Mononuclear cell (primary cell): ENCODE results near the gene TRAPPC2. TPM values are rescaled to one million over a fixed set of nuclear protein-coding genes. Genes with fewer than 3 reads are reported as not detected.

Experiments used
- H3K27me3 ChIP-seq: 2 replicates; pipeline ENCODE4 v1.6.0; 2011; ENCODE audit warnings: low read length, control low read depth; ENCODE audit not compliant: insufficient read depth
- H3K4me1 ChIP-seq: 2 replicates; pipeline ENCODE4 v1.5.1; 2011; ENCODE audit warnings: mild to moderate bottlenecking, low read length, control low read depth; ENCODE audit not compliant: insufficient read depth
- H3K4me3 ChIP-seq: 2 replicates; pipeline ENCODE4 v1.5.1; 2011; ENCODE audit warnings: mild to moderate bottlenecking, low read length, moderate library complexity
- H3K9me3 ChIP-seq: 2 replicates; pipeline ENCODE4 v1.5.1; 2011; ENCODE audit warnings: low read depth, mild to moderate bottlenecking, control low read depth, low read length
- total RNA-seq: library from RNA; depleted of rRNA; stranded (reverse); fragments of >200 nt; gene quantifications from one replicate; pipeline ENCODE4 v1.2.3, GENCODE V29; 2012

The TRAPPC2 gene
- total RNA-seq, 1 donor = 31.5 TPM

- peaks cover 19% of the 10 kb centered on the region for H3K4me1 ChIP-seq
- H3K4me3 ChIP-seq = no peak overlapping the region
- no peaks in the 10 kb centered on the region for H3K27me3 ChIP-seq
- H3K9me3 ChIP-seq = no peaks in the 10 kb centered on the region
Measured at GRCh38 chrX:13721819-13722519, 12.5 kb downstream of the TRAPPC2 start.

- Histone ChIP-seq H3K4me3 (no peak overlapping the region), H3K4me1 (peaks cover 20% of the 10 kb centered on the region), H3K27me3 (no peaks in the 10 kb centered on the region), H3K9me3 (no peaks in the 10 kb centered on the region)
Measured at GRCh38 chrX:13721371-13721770, 13.0 kb downstream of the TRAPPC2 start.

GRCh38 chrX:13719192-13719856 is 15.1 kb downstream of the TRAPPC2 start:
- no peak overlapping the region for H3K4me3 ChIP-seq

GRCh38 chrX:13717700-13718472 is 16.5 kb downstream of the TRAPPC2 start:
- Histone ChIP-seq H3K9me3 (no peaks in the 10 kb centered on the region), H3K27me3 (no peaks in the 10 kb centered on the region), H3K4me3 (no peak overlapping the region), H3K4me1 (peaks cover 20% of the 10 kb centered on the region)

More at GRCh38 chrX:13719192-13719856, 15.1 kb downstream of the TRAPPC2 start:
- Histone ChIP-seq H3K27me3 (no peaks in the 10 kb centered on the region), H3K4me1 (peaks cover 20% of the 10 kb centered on the region), H3K9me3 (no peaks in the 10 kb centered on the region)

GRCh38 chrX:13716905-13717304 is 17.5 kb downstream of the TRAPPC2 start:
- peaks cover 14% of the 10 kb centered on the region for H3K4me1 ChIP-seq
- H3K4me3 ChIP-seq = no peak overlapping the region
- no peaks in the 10 kb centered on the region for H3K27me3 ChIP-seq
- no peaks in the 10 kb centered on the region for H3K9me3 ChIP-seq

GRCh38 chrX:13716455-13716854 is 18.0 kb downstream of the TRAPPC2 start:
- peaks cover 14% of the 10 kb centered on the region for H3K4me1 ChIP-seq
- H3K27me3 ChIP-seq = no peaks in the 10 kb centered on the region
- H3K9me3 ChIP-seq = no peaks in the 10 kb centered on the region
- no peak overlapping the region for H3K4me3 ChIP-seq

GRCh38 chrX:13711141-13711540 is 23.3 kb downstream of the TRAPPC2 start:
- H3K27me3 ChIP-seq = no peaks in the 10 kb centered on the region
- H3K9me3 ChIP-seq = no peaks in the 10 kb centered on the region

GRCh38 chrX:13703589-13703988 is 30.8 kb downstream of the TRAPPC2 start:
- Histone ChIP-seq H3K4me3 (no peak overlapping the region), H3K4me1 (peaks cover 28% of the 10 kb centered on the region), H3K27me3 (no peaks in the 10 kb centered on the region), H3K9me3 (no peaks in the 10 kb centered on the region)

More at GRCh38 chrX:13711141-13711540, 23.3 kb downstream of the TRAPPC2 start:
- no peaks in the 10 kb centered on the region for H3K4me1 ChIP-seq
- H3K4me3 ChIP-seq = no peak overlapping the region

- no peaks in the 10 kb centered on the region for H3K9me3 ChIP-seq
- no peaks in the 10 kb centered on the region for H3K27me3 ChIP-seq
- H3K4me3 ChIP-seq = no peak overlapping the region
- H3K4me1 ChIP-seq = peaks cover 33% of the 10 kb centered on the region
Measured at GRCh38 chrX:13703135-13703534, 31.3 kb downstream of the TRAPPC2 start.

GRCh38 chrX:13702111-13702789 is 32.2 kb downstream of the TRAPPC2 start:
- H3K9me3 ChIP-seq = no peaks in the 10 kb centered on the region
- H3K4me1 ChIP-seq = peaks cover 41% of the 10 kb centered on the region
- no peaks in the 10 kb centered on the region for H3K27me3 ChIP-seq
- no peak overlapping the region for H3K4me3 ChIP-seq

GRCh38 chrX:13700380-13700779 is 34.0 kb downstream of the TRAPPC2 start:
- Histone ChIP-seq H3K4me3 (no peak overlapping the region), H3K27me3 (no peaks in the 10 kb centered on the region), H3K4me1 (peaks cover 58% of the 10 kb centered on the region), H3K9me3 (no peaks in the 10 kb centered on the region)

- Histone ChIP-seq H3K9me3 (no peaks in the 10 kb centered on the region), H3K4me3 (no peak overlapping the region), H3K4me1 (peaks cover 67% of the 10 kb centered on the region), H3K27me3 (no peaks in the 10 kb centered on the region)
Measured at GRCh38 chrX:13699183-13699826, 35.1 kb downstream of the TRAPPC2 start.

GRCh38 chrX:13698432-13698831 is 36.0 kb downstream of the TRAPPC2 start:
- H3K4me1 ChIP-seq = peaks cover 75% of the 10 kb centered on the region
- H3K4me3 ChIP-seq = no peak overlapping the region
- no peaks in the 10 kb centered on the region for H3K9me3 ChIP-seq
- H3K27me3 ChIP-seq = no peaks in the 10 kb centered on the region

GRCh38 chrX:13697976-13698375 is 36.4 kb downstream of the TRAPPC2 start:
- H3K4me1 ChIP-seq = peaks cover 80% of the 10 kb centered on the region
- no peak overlapping the region for H3K4me3 ChIP-seq

More at GRCh38 chrX:13697976-13698375, 36.4 kb downstream of the TRAPPC2 start:
- H3K27me3 ChIP-seq = no peaks in the 10 kb centered on the region
- no peaks in the 10 kb centered on the region for H3K9me3 ChIP-seq
